Kidney epithelial cell (primary cell): ENCODE measurements around the gene KIF5B. TPM values are rescaled to one million over a fixed set of nuclear protein-coding genes. Genes with fewer than 3 reads are reported as not detected.
A peak's percentile ranks its signal among the peaks of the same experiment; 100 is the strongest.
"Not testable (repeated sequence)": the region's sequence is repeated elsewhere in the genome, so short reads cannot be mapped to it uniquely, and the experiment has no call there.

Experiments used
- DNase-seq: peaks from one replicate; pipeline ENCODE4 v3.0.0-alpha.2; 2010; ENCODE audit warnings: low read depth
- H3K27me3 ChIP-seq: 2 replicates; pipeline ENCODE4 v1.6.0; 2011; ENCODE audit warnings: low read length; ENCODE audit not compliant: control insufficient read depth, insufficient read depth
- H3K36me3 ChIP-seq: 2 replicates; pipeline ENCODE4 v1.5.1; 2011; ENCODE audit warnings: low read length; ENCODE audit not compliant: control insufficient read depth, insufficient read depth
- H3K4me3 ChIP-seq: 2 replicates; pipeline ENCODE4 v1.5.1; 2011; ENCODE audit warnings: low read depth, mild to moderate bottlenecking, control low read depth, low read length
- total RNA-seq: library from RNA; depleted of rRNA; stranded (reverse); fragments of >200 nt; gene quantifications from 2 replicates; pipeline ENCODE4 v1.2.3, GENCODE V29; 2015
- TF ChIP-seq, protein P1 (sequence below): IDR thresholded peaks from 2 replicates; pipeline ENCODE4 v1.5.1; 2011; ENCODE audit warnings: mild to moderate bottlenecking, moderate library complexity, low read length, control low read depth, inconsistent platforms; ENCODE audit not compliant: insufficient read depth, poor library complexity, severe bottlenecking

The KIF5B gene
- total RNA-seq, 1 donor from 2014 or later = 147 TPM

DNA sequence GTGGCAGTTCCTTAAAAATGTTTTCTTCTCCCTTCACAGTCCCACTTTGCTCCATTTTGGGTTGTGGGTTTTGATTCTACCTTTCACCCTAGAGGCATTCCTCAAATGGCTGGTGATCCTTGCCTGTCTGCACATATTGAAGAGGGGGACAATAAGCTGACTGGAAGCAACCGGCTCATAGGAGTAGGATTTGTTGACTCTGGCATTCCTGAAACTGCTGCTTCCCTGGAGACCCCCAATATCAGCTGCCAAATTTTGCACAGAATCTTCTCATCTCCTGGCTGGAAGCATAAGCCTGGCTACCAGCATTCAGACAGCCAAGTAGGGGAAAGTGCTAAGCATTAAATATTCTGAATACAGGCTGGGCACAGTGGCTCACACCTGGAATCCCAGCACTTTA lies 53.7 kb downstream of the KIF5B start:
- Histone ChIP-seq H3K27me3 (no peaks in the 10 kb centered on the region), H3K36me3 (no peaks in the 10 kb centered on the region), H3K4me3 (no peak overlapping the region)
- DNase-seq = no peak
- TF ChIP-seq, protein P1, sequence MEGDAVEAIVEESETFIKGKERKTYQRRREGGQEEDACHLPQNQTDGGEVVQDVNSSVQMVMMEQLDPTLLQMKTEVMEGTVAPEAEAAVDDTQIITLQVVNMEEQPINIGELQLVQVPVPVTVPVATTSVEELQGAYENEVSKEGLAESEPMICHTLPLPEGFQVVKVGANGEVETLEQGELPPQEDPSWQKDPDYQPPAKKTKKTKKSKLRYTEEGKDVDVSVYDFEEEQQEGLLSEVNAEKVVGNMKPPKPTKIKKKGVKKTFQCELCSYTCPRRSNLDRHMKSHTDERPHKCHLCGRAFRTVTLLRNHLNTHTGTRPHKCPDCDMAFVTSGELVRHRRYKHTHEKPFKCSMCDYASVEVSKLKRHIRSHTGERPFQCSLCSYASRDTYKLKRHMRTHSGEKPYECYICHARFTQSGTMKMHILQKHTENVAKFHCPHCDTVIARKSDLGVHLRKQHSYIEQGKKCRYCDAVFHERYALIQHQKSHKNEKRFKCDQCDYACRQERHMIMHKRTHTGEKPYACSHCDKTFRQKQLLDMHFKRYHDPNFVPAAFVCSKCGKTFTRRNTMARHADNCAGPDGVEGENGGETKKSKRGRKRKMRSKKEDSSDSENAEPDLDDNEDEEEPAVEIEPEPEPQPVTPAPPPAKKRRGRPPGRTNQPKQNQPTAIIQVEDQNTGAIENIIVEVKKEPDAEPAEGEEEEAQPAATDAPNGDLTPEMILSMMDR = no peak

GRCh38 chr10:32000937-32001336 lies 55.3 kb downstream of the KIF5B start:
- peak; percentile 12 for DNase-seq
- Histone ChIP-seq H3K27me3 (no peaks in the 10 kb centered on the region), H3K36me3 (no peaks in the 10 kb centered on the region), H3K4me3 (no peak overlapping the region)
- TF ChIP-seq, protein P1 = no peak

DNA sequence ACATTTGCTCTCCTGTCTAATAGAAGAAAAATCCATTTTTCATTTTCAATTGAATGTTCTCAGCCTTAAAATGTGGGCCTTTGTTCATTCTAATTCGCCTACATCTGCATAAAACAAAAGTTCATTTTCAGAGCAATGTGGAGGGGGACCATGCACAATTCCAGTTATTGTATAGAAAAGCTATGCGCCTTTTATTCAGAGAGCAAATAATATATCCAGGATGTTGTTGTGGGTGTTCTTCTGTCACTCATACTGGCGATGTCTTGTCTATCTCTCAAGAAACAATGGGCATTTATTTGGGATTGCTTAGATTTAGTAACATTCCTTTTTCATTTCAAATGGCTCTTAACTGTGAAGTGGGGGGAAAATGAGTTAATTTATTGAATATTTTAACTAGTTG lies 56.4 kb downstream of the KIF5B start:
- no peaks in the 10 kb centered on the region for H3K27me3 ChIP-seq
- TF ChIP-seq, protein P1 = no peak
- no peak overlapping the region for H3K4me3 ChIP-seq
- DNase-seq = no peak
- no peaks in the 10 kb centered on the region for H3K36me3 ChIP-seq

GRCh38 chr10:31999070-31999660 lies 57.1 kb downstream of the KIF5B start:
- Histone ChIP-seq H3K36me3 (no peaks in the 10 kb centered on the region), H3K27me3 (no peaks in the 10 kb centered on the region), H3K4me3 (no peak overlapping the region)
- DNase-seq = no peak
- TF ChIP-seq, protein P1 = no peak

GRCh38 chr10:31994926-31995325 lies 61.3 kb downstream of the KIF5B start:
- TF ChIP-seq, protein P1 = no peak
- Histone ChIP-seq H3K4me3 (no peak overlapping the region), H3K27me3 (no peaks in the 10 kb centered on the region), H3K36me3 (no peaks in the 10 kb centered on the region)
- no peak for DNase-seq

- DNase-seq = no peak
- Histone ChIP-seq H3K4me3 (no peak overlapping the region), H3K36me3 (no peaks in the 10 kb centered on the region), H3K27me3 (no peaks in the 10 kb centered on the region)
- TF ChIP-seq, protein P1 = no peak
These were observed 65.3 kb downstream of the KIF5B start for GRCh38 chr10:31990937-31991336.

- H3K4me3 ChIP-seq, H3K36me3 ChIP-seq, H3K27me3 ChIP-seq, DNase-seq: not testable (repeated sequence)
These were observed 68.4 kb downstream of the KIF5B start for GRCh38 chr10:31987786-31988185.
